Erythroblast (primary cell): ENCODE data around the gene SRP14.

Experiments used
- GATA1 ChIP-seq: IDR thresholded peaks from 2 replicates; pipeline ENCODE4 v1.6.1; 2011; ENCODE audit warnings: low read depth, mild to moderate bottlenecking, control low read depth, low read length, moderate library complexity
- POLR2A ChIP-seq: IDR thresholded peaks from 2 replicates; pipeline ENCODE4 v1.6.1; 2011; ENCODE audit warnings: mild to moderate bottlenecking, low read length

DNA sequence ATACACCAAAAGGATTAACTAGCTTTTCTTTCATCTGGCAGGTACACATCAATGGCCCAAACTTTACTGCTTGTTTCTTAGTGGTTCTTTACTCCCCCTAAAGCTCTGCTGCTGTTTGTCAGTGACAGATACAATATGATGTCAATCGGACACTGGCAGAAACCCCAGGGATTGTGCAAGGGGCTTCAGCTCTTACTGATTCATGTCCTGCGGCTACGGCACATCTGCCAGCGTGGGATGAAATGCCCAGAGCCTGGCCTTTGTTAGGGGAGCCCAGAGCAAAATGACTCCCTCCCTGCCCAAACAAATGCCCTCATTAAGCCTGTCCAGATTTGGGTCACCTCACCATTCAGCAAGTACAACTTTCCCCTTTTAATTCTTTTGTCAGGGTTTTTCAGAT, 28.3 kb downstream of the SRP14 start:
- TF ChIP-seq POLR2A (no peak), GATA1 (no peak)
